H1 (cell line): ENCODE results near the gene EEF2K. TPM values are rescaled to one million over a fixed set of nuclear protein-coding genes. Genes with fewer than 3 reads are reported as not detected.

ENCODE experiments used
- CTCF ChIA-PET: fragments of 300-600 bp; sonication (Branson Sonifier 250); formaldehyde crosslinking; loops from one replicate; lab custom pipeline; 2021; ENCODE audit not compliant: partially characterized antibody; lab: Charles Lee
- POLR2A ChIA-PET: fragments of 300-600 bp; sonication (Branson Sonifier 250); formaldehyde crosslinking; loops from one replicate; lab custom pipeline; 2021; ENCODE audit warnings: inconsistent platforms; ENCODE audit not compliant: partially characterized antibody; lab: Charles Lee
- DNase-seq, 2 experiments: peaks; one replicate each; pipeline versions ENCODE4 v3.0.0 to v3.0.0-alpha.2; 2010 to 2022; ENCODE audit warnings: low spot score in 2 of 2, low read depth in 1 of 2, mixed read lengths in 1 of 2
- FAIRE-seq: peaks from 2 replicates; lab custom pipeline; 2011; peaks lifted over from hg19 to GRCh38; lab: Jason Lieb, UNC
- H2AFZ ChIP-seq: 2 replicates; pipeline ENCODE4 v1.8.1; 2012; ENCODE audit warnings: low read length, inconsistent platforms
- H2AK5ac ChIP-seq: 2 replicates; pipeline ENCODE4 v1.6.1; 2013; ENCODE audit warnings: low read depth, low read length
- H2BK120ac ChIP-seq: replicated peaks from 2 replicates; pipeline ENCODE3; 2013; ENCODE audit warnings: low read depth, low read length, inconsistent platforms
- H2BK12ac ChIP-seq: 2 replicates; pipeline ENCODE4 v1.6.1; 2013; ENCODE audit warnings: low read depth, low read length
- H2BK15ac ChIP-seq: 2 replicates; pipeline ENCODE4 v1.6.1; 2013; ENCODE audit warnings: low read length
- H2BK20ac ChIP-seq: 2 replicates; pipeline ENCODE4 v1.6.1; 2013; ENCODE audit warnings: low read length
- H2BK5ac ChIP-seq: 2 replicates; pipeline ENCODE4 v1.6.1; 2013; ENCODE audit warnings: low read depth, low read length
- H3K14ac ChIP-seq: 2 replicates; pipeline ENCODE4 v1.6.1; 2013; ENCODE audit warnings: inconsistent platforms; ENCODE audit not compliant: insufficient read length
- H3K18ac ChIP-seq: 2 replicates; pipeline ENCODE4 v1.6.1; 2013; ENCODE audit warnings: low read length; ENCODE audit errors: extremely low read depth
- H3K23ac ChIP-seq: 2 replicates; pipeline ENCODE4 v1.6.1; 2013; ENCODE audit warnings: inconsistent platforms; ENCODE audit not compliant: insufficient read length
- H3K23me2 ChIP-seq: 2 replicates; pipeline ENCODE4 v1.6.1; 2013; ENCODE audit warnings: low read depth, low read length
- H3K27ac ChIP-seq: 2 replicates; pipeline ENCODE4 v1.6.1; 2011; ENCODE audit warnings: low read depth, low read length, inconsistent platforms
- H3K27me3 ChIP-seq, 4 experiments: replicated peaks in 1 of 4; 1 replicate in 1 of 4; 2 replicates in 3 of 4; pipeline versions ENCODE4 v1.6.1 to v1.8.1; 2011 to 2013; ENCODE audit warnings: low read length in 3 of 4, mild to moderate bottlenecking in 3 of 4, inconsistent platforms in 2 of 4, mixed read lengths in 2 of 4, moderate library complexity in 1 of 4; ENCODE audit not compliant: control insufficient read depth in 3 of 4, insufficient read depth in 3 of 4; ENCODE audit errors: extremely low read depth in 1 of 4
- H3K36me3 ChIP-seq, 4 experiments: 2 replicates each; pipeline versions ENCODE4 v1.6.1 to v1.8.1; 2011 to 2013; ENCODE audit warnings: mild to moderate bottlenecking in 4 of 4, low read length in 3 of 4, moderate library complexity in 2 of 4, control low read depth in 1 of 4, inconsistent platforms in 1 of 4; ENCODE audit not compliant: insufficient read depth in 4 of 4, control insufficient read depth in 2 of 4
- H3K4ac ChIP-seq: replicated peaks from 2 replicates; pipeline ENCODE3; 2013; ENCODE audit warnings: low read length, low read depth, mixed read lengths, inconsistent platforms; ENCODE audit not compliant: insufficient read length
- H3K4me1 ChIP-seq, 4 experiments: replicated peaks in 1 of 4; 1 replicate in 1 of 4; 2 replicates in 3 of 4; pipeline versions ENCODE4 v1.6.1 to v1.8.1; 2011 to 2013; ENCODE audit warnings: low read length in 3 of 4, inconsistent platforms in 2 of 4, mixed read lengths in 1 of 4; ENCODE audit not compliant: insufficient read depth in 4 of 4, control insufficient read depth in 3 of 4
- H3K4me2 ChIP-seq, 2 experiments: 2 replicates each; pipeline versions ENCODE4 v1.6.1 to v1.8.1; 2011 to 2013; ENCODE audit warnings: low read depth in 2 of 2, low read length in 2 of 2, control low read depth in 1 of 2, inconsistent platforms in 1 of 2, mild to moderate bottlenecking in 1 of 2; ENCODE audit not compliant: insufficient read depth in 1 of 2
- H3K4me3 ChIP-seq, 4 experiments: fragments of 200-600, 300-600 bp in 1 of 4; sonication (generic), shearing (Covaris generic), sonication (Bioruptor Twin) in 1 of 4; 2 replicates each; pipeline versions ENCODE4 v1.5.1 to v1.8.1; 2011 to 2016; ENCODE audit warnings: low read length in 4 of 4, low read depth in 3 of 4, control low read depth in 2 of 4, inconsistent platforms in 2 of 4, mild to moderate bottlenecking in 2 of 4, mixed read lengths in 1 of 4, moderate library complexity in 1 of 4; ENCODE audit not compliant: insufficient read depth in 2 of 4; ENCODE audit errors: extremely low read depth in 1 of 4
- H3K56ac ChIP-seq: replicated peaks from 2 replicates; pipeline ENCODE3; 2013; ENCODE audit warnings: low read depth, mild to moderate bottlenecking, mixed read lengths, low read length, inconsistent platforms; ENCODE audit not compliant: insufficient read length
- H3K79me1 ChIP-seq: 2 replicates; pipeline ENCODE4 v1.6.1; 2013; ENCODE audit warnings: low read depth, low read length, control low read depth
- H3K79me2 ChIP-seq, 2 experiments: 2 replicates each; pipeline versions ENCODE4 v1.6.1 to v1.8.1; 2012 to 2013; ENCODE audit warnings: low read length in 2 of 2, mild to moderate bottlenecking in 2 of 2, inconsistent platforms in 1 of 2; ENCODE audit not compliant: insufficient read depth in 2 of 2, control insufficient read depth in 1 of 2
- H3K9ac ChIP-seq, 4 experiments: replicated peaks in 1 of 4; 1 replicate in 1 of 4; 2 replicates in 3 of 4; pipeline versions ENCODE4 v1.6.1 to v1.8.1; 2011 to 2013; ENCODE audit warnings: low read depth in 3 of 4, low read length in 3 of 4, control low read depth in 2 of 4, mild to moderate bottlenecking in 2 of 4, moderate library complexity in 2 of 4, inconsistent platforms in 1 of 4; ENCODE audit errors: extremely low read depth in 1 of 4
- H3K9me3 ChIP-seq, 2 experiments: 2 replicates each; pipeline versions ENCODE4 v1.6.1 to v1.8.1; 2012 to 2013; ENCODE audit warnings: mild to moderate bottlenecking in 2 of 2, moderate library complexity in 2 of 2, control low read depth in 1 of 2, inconsistent platforms in 1 of 2, low read depth in 1 of 2, low read length in 1 of 2, mixed read lengths in 1 of 2; ENCODE audit not compliant: insufficient read depth in 2 of 2
- H4K20me1 ChIP-seq, 2 experiments: replicated peaks in 1 of 2; 2 replicates each; pipeline versions ENCODE3 to v1.8.1; 2011 to 2013; ENCODE audit warnings: inconsistent platforms in 2 of 2, low read length in 2 of 2, mild to moderate bottlenecking in 1 of 2; ENCODE audit not compliant: insufficient read depth in 2 of 2, control insufficient read depth in 1 of 2
- H4K5ac ChIP-seq: 2 replicates; pipeline ENCODE4 v1.6.1; 2013; ENCODE audit warnings: low read length, low read depth, mixed read lengths, inconsistent platforms; ENCODE audit not compliant: insufficient read length
- H4K8ac ChIP-seq: 2 replicates; pipeline ENCODE4 v1.8.0; 2013; ENCODE audit warnings: mild to moderate bottlenecking, moderate library complexity, low read length, inconsistent platforms; ENCODE audit not compliant: insufficient read depth; ENCODE audit errors: extremely low read depth
- H4K91ac ChIP-seq: replicated peaks from 2 replicates; pipeline ENCODE3; 2013; ENCODE audit warnings: low read length, mixed read lengths, inconsistent platforms; ENCODE audit not compliant: insufficient read length
- CBX5 ChIP-seq: fragments of 300-800, 300-1000 bp; sonication (generic); IDR thresholded peaks from 2 replicates; pipeline ENCODE4 v1.7.1; 2016; ENCODE audit warnings: antibody characterized with exemption, low read length, low read depth
- CHD1 ChIP-seq: IDR thresholded peaks from 2 replicates; pipeline ENCODE4 v1.6.1; 2012; ENCODE audit warnings: low read depth, low read length, improper control_type of control experiment
- JUND ChIP-seq: IDR thresholded peaks from 2 replicates; pipeline ENCODE4 v1.6.1; 2011; ENCODE audit warnings: mild to moderate bottlenecking, improper control_type of control experiment, low read length
- whole genome bisulfite sequencing, 2 experiments: shearing (Covaris generic) in 1 of 2; methylation state at CpG; one replicate each; pipeline versions ENCODE4 v1.1.6 to v1.1.7; 2013 to 2015; ENCODE audit warnings: low lambda C conversion rate in 2 of 2, mixed read lengths in 2 of 2, inconsistent platforms in 1 of 2, low coverage in 1 of 2, missing lambda C conversion rate in 1 of 2; ENCODE audit not compliant: insufficient replicate concordance in 2 of 2, insufficient coverage in 1 of 2, insufficient read length in 1 of 2; ENCODE audit errors: extremely low coverage in 1 of 2, missing lambda C conversion rate in 1 of 2; 5-methylcytosine and 5-hydroxymethylcytosine counted together
- polyA plus RNA-seq, 7 experiments: library from polyadenylated mRNA; depleted of rRNA in 3 of 7; stranded (reverse) in 5 of 7; unstranded in 2 of 7; fragments of >200 nt in 5 of 7; fragments of 200-250 nt in 2 of 7; gene quantifications; 1 replicate in 5 of 7; 2 replicates in 1 of 7; 4 replicates in 1 of 7; pipeline versions ENCODE4 v1.2.1 to v1.2.3, GENCODE V29; 2011 to 2013; ENCODE audit warnings: missing spikeins in 2 of 7, mixed read lengths in 2 of 7
- total RNA-seq: library from RNA; stranded (reverse); fragmentation: NEBNext Ultra II Directional; extraction: Animal tissue kit (Norgen Biotek cat#: 25700); gene quantifications from 2 replicates; pipeline ENCODE4 v1.2.1, GENCODE V29; 2021

EEF2K gene
- total and polyA plus RNA-seq, 2 of the 8 experiments (the other 6 are each of a cell fraction or from before 2014, with no cell fraction given): 14.9 to 30.2 TPM

DNA sequence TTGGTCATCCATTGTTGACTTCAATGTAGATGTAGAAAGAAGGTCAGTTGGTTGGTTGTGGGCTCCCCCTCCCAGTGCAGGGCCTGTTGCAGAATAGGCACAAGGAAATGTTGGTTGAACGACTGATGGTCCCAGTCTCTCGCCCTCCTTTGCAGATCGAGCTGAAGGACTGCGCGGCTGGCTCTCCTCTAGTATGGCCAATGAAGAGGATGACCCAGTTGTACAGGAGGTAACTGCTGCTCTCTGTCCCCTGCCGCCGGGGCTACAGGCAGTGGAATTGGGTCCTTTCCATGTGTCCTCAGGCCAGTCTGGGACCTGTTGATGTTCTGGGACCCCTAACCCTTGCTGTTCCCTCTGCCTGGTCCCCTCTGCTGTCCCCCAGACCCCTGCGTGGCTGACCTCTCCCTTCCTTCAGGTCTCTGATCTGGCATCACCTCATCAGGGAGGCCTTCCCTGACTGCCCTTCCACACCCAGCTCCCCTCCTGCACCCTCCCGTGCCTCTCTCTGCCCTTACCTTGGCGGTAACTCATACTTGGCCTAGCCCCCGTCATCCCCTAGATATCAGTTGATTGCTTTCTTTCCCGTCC is 96.8 kb downstream of the EEF2K start:
- Histone ChIP-seq H3K4me2 (no peak overlapping the region), H4K5ac (no peak overlapping the region), H3K27ac (no peak overlapping the region), H3K79me2 (peaks cover 7 to 68% of the 10 kb centered on the region in 2 experiments; a peak in 2 of 4 replicates), H2AFZ (no peak overlapping the region), H2BK120ac (no peak overlapping the region), H3K18ac (no peak overlapping the region), H2AK5ac (no peak overlapping the region), H2BK5ac (no peak overlapping the region), H3K56ac (no peak overlapping the region), H3K4ac (no peak overlapping the region), H3K4me3 (no peak overlapping the region)
- 90% methylated on average over 11 of the region's 12 CpGs; no CpG with 5 or more reads in 1 of the 2 experiments for WGBS, 2 experiments
- CTCF ChIA-PET: interaction anchor here (3.7 kb wide), 1 partner anchor 16 kb away, joined by 19 read pairs; no protein-coding TSS in a partner anchor
- DNase-seq: no peak
- TF ChIP-seq CBX5: no peak
- TF ChIP-seq JUND: no peak
- no peak for TF ChIP-seq CHD1
- TF ChIP-seq, all 59 proteins: peak for 0
- peak overlapping the region; percentile 46; the same call in 1 of the 2 replicates for H4K8ac ChIP-seq
- peaks cover 5% of the 10 kb centered on the region; the same call in 1 of the 2 replicates for H3K23me2 ChIP-seq
- H2BK20ac ChIP-seq: no peak overlapping the region
- peaks cover 8 to 32% (median 20%) of the 10 kb centered on the region in 4 experiments; a peak in 7 of 8 replicates for H3K36me3 ChIP-seq
- H3K4me1 ChIP-seq: no peaks in the 10 kb centered on the region
- peaks cover 15% of the 10 kb centered on the region; the same call in 1 of the 2 replicates for H3K79me1 ChIP-seq
- H3K14ac ChIP-seq: no peak overlapping the region
- H4K91ac ChIP-seq: no peak overlapping the region
- no peaks in the 10 kb centered on the region for H3K27me3 ChIP-seq
- H2BK15ac ChIP-seq: no peak overlapping the region
- no peak overlapping the region for H3K9ac ChIP-seq
- H4K20me1 ChIP-seq: peaks cover 20 to 40% of the 10 kb centered on the region in 2 experiments
- no peak overlapping the region for H3K23ac ChIP-seq
- FAIRE-seq: no peak
- POLR2A ChIA-PET: no interaction called here
- no peak overlapping the region for H2BK12ac ChIP-seq
- no peaks in the 10 kb centered on the region for H3K9me3 ChIP-seq
